ENCODE results near the gene TRAF2.

- TF ChIP-seq EZH2 (IDR thresholded peaks at IDR 0.05) (no peak), POLR2AphosphoS5 (IDR thresholded peaks at IDR 0.05; ENCODE audit: borderline replicate concordance, low read depth, low read length) (no peak)
Observed at GRCh38 chr9:136964833-136965422, 78.6 kb downstream of the TRAF2 start.

Data from SK-N-MC (cell line).